IPS DF 6.9 (cell line): Measurements from ENCODE around the gene ZNF821.
"Not testable (repeated sequence)": the region's sequence is repeated elsewhere in the genome, so short reads cannot be mapped to it uniquely, and the experiment has no call there.

Source experiments
- DNase-seq: peaks from one replicate; pipeline ENCODE4 v3.0.0-alpha.2; 2013; ENCODE audit warnings: low read depth, low spot score
- H3K27ac ChIP-seq: one replicate; pipeline ENCODE4 v1.5.1; 2013; ENCODE audit warnings: low read length, control low read depth
- H3K27me3 ChIP-seq: 2 replicates; pipeline ENCODE4 v1.6.1; 2013; ENCODE audit warnings: mild to moderate bottlenecking, low read length; ENCODE audit not compliant: control insufficient read depth, insufficient read depth
- H3K36me3 ChIP-seq: 2 replicates; pipeline ENCODE4 v1.6.1; 2013; ENCODE audit warnings: low read length; ENCODE audit not compliant: control insufficient read depth, insufficient read depth
- H3K4me1 ChIP-seq: 2 replicates; pipeline ENCODE4 v1.6.1; 2013; ENCODE audit warnings: low read length; ENCODE audit not compliant: control insufficient read depth, insufficient read depth
- H3K4me3 ChIP-seq: 2 replicates; pipeline ENCODE4 v1.5.1; 2013; ENCODE audit warnings: mild to moderate bottlenecking, low read length
- H3K9me3 ChIP-seq: 2 replicates; pipeline ENCODE4 v1.6.1; 2013; ENCODE audit warnings: low read length, inconsistent platforms; ENCODE audit not compliant: control insufficient read depth, insufficient read depth
- WGBS: extraction: QIAGEN DNeasy Blood & Tissue Kit; methylation state at CpG from one replicate; pipeline ENCODE4 v1.1.7; 2013; ENCODE audit warnings: mixed read lengths, missing lambda C conversion rate; ENCODE audit not compliant: insufficient read length, insufficient coverage; 5-methylcytosine and 5-hydroxymethylcytosine counted together

ZNF821 gene

GRCh38 chr16:71883168-71883848 lies 674 bp downstream of the ZNF821 start:
- Histone ChIP-seq H3K4me1 (no peaks in the 10 kb centered on the region), H3K36me3 (peaks cover 6% of the 10 kb centered on the region; the same call in 1 of the 2 replicates), H3K27ac (no peak overlapping the region), H3K4me3 (peak overlapping the region; percentile 89), H3K9me3 (no peaks in the 10 kb centered on the region), H3K27me3 (no peaks in the 10 kb centered on the region)
- WGBS, result no CpG with 5 or more reads among the region's 46 CpGs
- no peak for DNase-seq

- Histone ChIP-seq H3K4me1 (no peaks in the 10 kb centered on the region), H3K9me3 (no peaks in the 10 kb centered on the region), H3K4me3 (peak overlapping the region; percentile 89; the same call in 1 of the 2 replicates), H3K36me3 (peaks cover 6% of the 10 kb centered on the region; the same call in 1 of the 2 replicates), H3K27me3 (no peaks in the 10 kb centered on the region), H3K27ac (no peak overlapping the region)
- no CpG with 5 or more reads among the region's 9 CpGs for WGBS
- peak; percentile 67 for DNase-seq
Observed at GRCh38 chr16:71882505-71883167, 1.3 kb downstream of the ZNF821 start.

- Histone ChIP-seq H3K4me1 (no peaks in the 10 kb centered on the region), H3K36me3 (peaks cover 8% of the 10 kb centered on the region; the same call in 1 of the 2 replicates), H3K9me3 (no peaks in the 10 kb centered on the region), H3K4me3 (no peak overlapping the region), H3K27ac (no peak overlapping the region), H3K27me3 (no peaks in the 10 kb centered on the region)
- no peak for DNase-seq
- no CpG with 5 or more reads among the region's 4 CpGs for WGBS
Observed at GRCh38 chr16:71880176-71880575, 3.8 kb downstream of the ZNF821 start.

- WGBS, result no CpG with 5 or more reads among the region's 4 CpGs
Observed at GRCh38 chr16:71878911-71879310, 5.1 kb downstream of the ZNF821 start.

GRCh38 chr16:71873199-71873598 lies 10.8 kb downstream of the ZNF821 start:
- no peak for DNase-seq
- H3K4me1 ChIP-seq, result no peaks in the 10 kb centered on the region
- H3K36me3 ChIP-seq, result peaks cover 2% of the 10 kb centered on the region; the same call in 1 of the 2 replicates
- H3K27me3 ChIP-seq, result no peaks in the 10 kb centered on the region
- no CpG with 5 or more reads among the region's 4 CpGs for WGBS
- H3K9me3 ChIP-seq, result no peaks in the 10 kb centered on the region
- no peak overlapping the region for H3K27ac ChIP-seq
- H3K4me3 ChIP-seq, result no peak overlapping the region

More at GRCh38 chr16:71878911-71879310, 5.1 kb downstream of the ZNF821 start:
- Histone ChIP-seq H3K36me3 (peaks cover 8% of the 10 kb centered on the region; the same call in 1 of the 2 replicates), H3K27me3 (no peaks in the 10 kb centered on the region), H3K27ac (no peak overlapping the region), H3K4me3 (no peak overlapping the region), H3K9me3 (no peaks in the 10 kb centered on the region), H3K4me1 (no peaks in the 10 kb centered on the region)
- DNase-seq, result no peak

GRCh38 chr16:71870818-71871217 lies 13.2 kb downstream of the ZNF821 start:
- no peaks in the 10 kb centered on the region for H3K9me3 ChIP-seq
- no peak overlapping the region for H3K27ac ChIP-seq
- H3K27me3 ChIP-seq, result no peaks in the 10 kb centered on the region
- no peak for DNase-seq
- no peaks in the 10 kb centered on the region; the same call in 1 of the 2 replicates for H3K36me3 ChIP-seq
- no CpG with 5 or more reads among the region's 2 CpGs for WGBS
- no peaks in the 10 kb centered on the region for H3K4me1 ChIP-seq
- H3K4me3 ChIP-seq, result no peak overlapping the region

GRCh38 chr16:71869089-71869488 lies 14.9 kb downstream of the ZNF821 start:
- no peak for DNase-seq
- Histone ChIP-seq H3K36me3 (no peaks in the 10 kb centered on the region; the same call in 1 of the 2 replicates), H3K27me3 (no peaks in the 10 kb centered on the region), H3K4me3 (no peak overlapping the region), H3K9me3 (no peaks in the 10 kb centered on the region), H3K4me1 (no peaks in the 10 kb centered on the region), H3K27ac (no peak overlapping the region)
- no CpG with 5 or more reads among the region's 1 CpG for WGBS

- no CpG with 5 or more reads among the region's 3 CpGs for WGBS
- DNase-seq, result no peak
- no peak overlapping the region for H3K4me3 ChIP-seq
- H3K9me3 ChIP-seq, result no peaks in the 10 kb centered on the region
- no peaks in the 10 kb centered on the region for H3K4me1 ChIP-seq
- no peaks in the 10 kb centered on the region for H3K27me3 ChIP-seq
- peaks cover 3% of the 10 kb centered on the region; the same call in 1 of the 2 replicates for H3K36me3 ChIP-seq
- no peak overlapping the region for H3K27ac ChIP-seq
Observed at GRCh38 chr16:71867939-71868338, 16.0 kb downstream of the ZNF821 start.

- H3K27ac ChIP-seq, H3K36me3 ChIP-seq, H3K4me1 ChIP-seq, H3K9me3 ChIP-seq, H3K4me3 ChIP-seq, DNase-seq, H3K27me3 ChIP-seq: not testable (repeated sequence)
- WGBS, result no CpG with 5 or more reads among the region's 6 CpGs
Observed at GRCh38 chr16:71867175-71867574, 16.8 kb downstream of the ZNF821 start.

- H3K36me3 ChIP-seq, result peaks cover 6% of the 10 kb centered on the region; the same call in 1 of the 2 replicates
- no peaks in the 10 kb centered on the region for H3K27me3 ChIP-seq
- H3K4me3 ChIP-seq, result no peak overlapping the region
- no peaks in the 10 kb centered on the region for H3K9me3 ChIP-seq
- no peaks in the 10 kb centered on the region for H3K4me1 ChIP-seq
- no peak for DNase-seq
- H3K27ac ChIP-seq, result no peak overlapping the region
- WGBS, result no CpG with 5 or more reads among the region's 7 CpGs
Observed at GRCh38 chr16:71865173-71865863, 18.7 kb downstream of the ZNF821 start.
